GM18951 (cell line): ENCODE results near the gene MARCHF2.
"Not testable (repeated sequence)": the region's sequence is repeated elsewhere in the genome, so short reads cannot be mapped to it uniquely, and the experiment has no call there.

Experiments used
- POLR2A ChIP-seq: IDR thresholded peaks from 4 replicates; pipeline ENCODE4 v1.6.1; 2011; ENCODE audit warnings: mild to moderate bottlenecking; ENCODE audit not compliant: insufficient read length, insufficient read depth; ENCODE audit errors: extremely low read depth
- in situ Hi-C: fragments of 300-500 bp; cut with MboI; formaldehyde crosslinking; loops from one replicate; pipeline ENCODE4 v1.12.0; 2022; ENCODE audit warnings: low sequenced_read_pairs, mixed read lengths, inconsistent platforms; ENCODE audit not compliant: unreplicated experiment

MARCHF2 gene

DNA sequence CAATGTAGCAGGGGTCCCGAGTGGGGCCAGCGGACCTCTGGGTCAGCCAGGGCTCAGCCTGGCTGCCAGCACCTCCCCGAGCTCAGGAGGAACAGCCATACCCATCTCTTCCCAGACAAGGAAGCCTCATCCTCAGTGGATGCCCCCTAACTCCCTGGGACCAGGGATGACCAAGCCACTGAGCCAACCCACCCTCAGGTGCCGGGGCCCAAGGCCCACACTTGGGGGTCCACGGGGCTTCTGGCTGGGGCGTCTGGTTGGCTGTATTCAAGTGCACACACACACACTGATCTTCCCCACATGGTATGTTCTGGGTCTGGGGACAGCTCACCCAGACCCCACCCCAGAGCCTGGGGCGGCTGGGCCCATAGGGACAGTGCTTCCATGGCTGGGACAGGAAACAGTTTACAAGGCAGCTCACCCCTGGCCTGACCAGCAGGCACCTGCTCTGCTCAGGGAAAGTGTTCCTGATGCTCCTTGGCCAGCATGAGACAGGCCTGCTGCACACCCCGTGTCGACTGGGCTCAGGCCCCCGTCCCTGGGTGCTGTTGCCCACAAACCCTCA lies 15.3 kb upstream of the MARCHF2 start:
- no peak for TF ChIP-seq POLR2A
- in situ Hi-C loops: no loop called here

DNA sequence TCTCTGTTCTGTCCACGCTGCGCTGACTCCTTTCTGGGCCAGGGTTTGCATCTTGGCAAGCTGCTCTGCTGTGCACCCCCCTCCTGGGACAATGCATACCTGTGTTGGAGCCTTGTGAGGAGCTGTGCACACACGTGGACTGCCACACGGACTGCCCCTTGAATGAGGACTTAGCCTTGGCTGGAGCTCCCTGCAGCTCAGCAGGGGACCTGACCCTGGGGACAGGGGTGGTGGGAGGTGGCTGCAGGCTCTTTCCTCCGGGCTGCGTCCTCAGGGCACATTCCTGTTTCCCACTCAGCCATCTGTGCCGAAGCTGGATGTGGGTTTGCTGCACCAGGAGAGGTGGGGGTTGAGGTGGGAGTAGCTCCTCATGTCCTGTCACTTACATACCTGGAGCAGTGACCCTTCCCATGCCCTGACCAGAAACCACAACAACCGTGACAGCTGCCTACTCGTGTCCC lies 14.8 kb upstream of the MARCHF2 start:
- in situ Hi-C loops: no loop called here
- no peak for TF ChIP-seq POLR2A

DNA sequence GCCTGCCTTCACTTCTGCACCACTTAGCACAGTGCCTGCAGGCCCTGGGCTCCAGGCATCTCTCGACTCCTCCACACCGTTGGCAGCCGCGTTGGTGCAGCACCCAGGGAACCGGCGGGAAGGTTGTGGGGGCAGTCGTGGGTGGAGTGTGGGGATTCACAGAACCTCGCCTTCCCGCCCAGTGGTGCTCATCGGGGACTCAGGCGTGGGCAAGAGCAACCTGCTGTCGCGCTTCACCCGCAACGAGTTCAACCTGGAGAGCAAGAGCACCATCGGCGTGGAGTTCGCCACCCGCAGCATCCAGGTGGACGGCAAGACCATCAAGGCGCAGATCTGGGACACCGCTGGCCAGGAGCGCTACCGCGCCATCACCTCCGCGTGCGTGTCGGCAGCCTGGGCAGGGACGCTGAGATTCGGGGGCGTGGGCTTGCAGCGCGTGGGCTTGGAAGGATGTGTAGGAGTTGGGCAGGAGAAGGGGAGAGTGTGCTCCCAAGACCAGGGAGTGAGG lies 13.4 kb upstream of the MARCHF2 start:
- TF ChIP-seq POLR2A: no peak
- in situ Hi-C loops: no loop called here

DNA sequence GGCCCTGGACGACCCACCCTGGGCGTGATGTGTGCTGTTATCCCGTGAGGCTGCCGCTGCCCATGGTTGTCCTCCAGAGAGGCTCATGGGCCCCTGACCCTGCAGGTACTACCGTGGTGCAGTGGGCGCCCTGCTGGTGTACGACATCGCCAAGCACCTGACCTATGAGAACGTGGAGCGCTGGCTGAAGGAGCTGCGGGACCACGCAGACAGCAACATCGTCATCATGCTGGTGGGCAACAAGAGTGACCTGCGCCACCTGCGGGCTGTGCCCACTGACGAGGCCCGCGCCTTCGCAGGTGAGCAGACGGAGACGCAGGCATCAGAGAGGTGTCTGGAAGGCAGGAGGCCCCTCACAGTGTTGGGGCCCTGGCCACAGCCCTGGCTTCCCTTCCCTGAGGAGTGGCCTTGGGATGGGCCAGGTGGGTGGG lies 11.1 kb upstream of the MARCHF2 start:
- in situ Hi-C loops: no loop called here

DNA sequence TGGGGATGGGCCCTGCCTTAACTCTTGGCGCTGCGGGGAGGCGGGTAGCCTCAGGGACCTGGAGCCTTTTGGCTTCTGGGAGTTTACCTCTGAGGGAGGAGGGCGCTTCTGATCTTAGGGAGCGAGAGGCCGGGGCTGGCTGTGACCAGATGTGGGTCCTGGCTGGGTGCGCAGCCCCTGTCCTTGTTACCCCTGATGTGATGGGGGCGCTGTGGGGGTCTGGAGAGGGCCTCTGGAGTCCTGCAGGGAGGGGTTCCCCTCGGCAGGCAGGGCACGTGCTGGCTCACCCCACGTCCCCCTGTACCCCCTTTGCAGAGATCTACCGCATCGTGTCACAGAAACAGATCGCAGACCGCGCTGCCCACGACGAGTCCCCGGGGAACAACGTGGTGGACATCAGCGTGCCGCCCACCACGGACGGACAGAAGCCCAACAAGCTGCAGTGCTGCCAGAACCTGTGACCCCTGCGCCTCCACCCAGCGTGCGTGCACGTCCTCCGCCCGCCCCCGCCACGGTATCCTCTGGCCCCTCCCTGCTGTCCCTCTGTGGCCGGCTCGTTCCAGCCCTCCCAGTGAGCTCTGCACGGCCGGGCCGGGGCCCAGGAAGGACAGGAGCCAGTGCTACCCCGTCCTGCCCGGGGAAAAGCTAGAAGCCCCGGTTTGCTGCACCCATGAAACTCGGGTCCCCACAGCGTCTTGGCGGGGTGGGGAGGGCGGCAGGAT lies 9.8 kb upstream of the MARCHF2 start:
- in situ Hi-C loops: no loop called here
- TF ChIP-seq POLR2A: no peak

More for the DNA sequence above, 11.1 kb upstream of the MARCHF2 start:
- no peak for TF ChIP-seq POLR2A

DNA sequence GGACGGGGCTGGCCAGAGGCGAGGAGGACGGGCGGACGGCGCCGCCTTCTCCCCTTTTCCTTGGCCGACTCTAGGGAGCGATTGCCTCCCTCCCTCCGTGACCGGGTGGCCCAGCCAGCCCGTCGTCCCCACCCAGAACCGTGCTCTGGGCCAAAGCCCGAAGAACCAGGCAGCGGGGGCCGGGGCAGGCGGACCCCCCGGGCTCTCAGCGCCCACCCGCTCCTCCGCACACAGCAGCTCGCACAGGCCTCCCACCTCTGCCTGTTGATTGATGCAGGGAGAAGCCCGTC lies 9.3 kb upstream of the MARCHF2 start:
- in situ Hi-C loops: no loop called here
- TF ChIP-seq POLR2A: no peak

DNA sequence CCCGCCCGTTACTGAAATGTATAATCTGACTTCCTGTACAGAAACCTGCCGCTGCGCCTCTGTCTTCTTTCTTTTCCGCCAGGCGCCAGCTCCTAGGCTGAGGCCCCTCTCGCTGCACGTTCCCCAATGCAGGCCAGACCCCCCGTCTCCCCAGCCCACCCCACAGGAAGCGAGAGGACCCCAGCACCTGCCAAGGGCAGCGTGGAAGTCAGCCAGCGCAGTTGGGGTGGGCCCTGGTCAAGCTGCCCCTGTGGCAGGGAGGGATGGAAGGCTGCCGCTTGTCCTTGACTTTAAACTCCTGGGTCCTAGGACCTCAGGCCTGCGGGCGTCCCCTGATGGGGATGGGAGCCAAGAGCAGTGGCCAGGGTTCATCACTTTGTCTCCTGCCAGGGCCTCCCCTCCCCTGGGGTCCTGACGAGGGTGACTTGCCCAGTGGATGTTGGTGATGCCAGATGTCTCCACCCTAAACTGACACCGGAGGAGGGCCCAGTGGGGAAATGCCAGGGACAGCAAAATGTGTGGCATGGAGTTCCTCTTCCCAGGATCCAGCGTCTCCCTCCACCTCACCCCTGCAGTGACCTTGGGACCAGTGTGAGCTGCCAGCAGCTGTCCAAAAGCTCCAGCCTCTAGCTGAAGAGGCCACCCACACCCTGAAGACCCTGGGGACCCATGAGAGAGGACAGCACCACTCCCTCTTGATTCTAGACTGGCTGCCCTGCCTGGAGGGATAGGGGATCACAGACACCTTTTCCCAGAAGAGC lies 8.5 kb upstream of the MARCHF2 start:
- in situ Hi-C loops: no loop called here

DNA sequence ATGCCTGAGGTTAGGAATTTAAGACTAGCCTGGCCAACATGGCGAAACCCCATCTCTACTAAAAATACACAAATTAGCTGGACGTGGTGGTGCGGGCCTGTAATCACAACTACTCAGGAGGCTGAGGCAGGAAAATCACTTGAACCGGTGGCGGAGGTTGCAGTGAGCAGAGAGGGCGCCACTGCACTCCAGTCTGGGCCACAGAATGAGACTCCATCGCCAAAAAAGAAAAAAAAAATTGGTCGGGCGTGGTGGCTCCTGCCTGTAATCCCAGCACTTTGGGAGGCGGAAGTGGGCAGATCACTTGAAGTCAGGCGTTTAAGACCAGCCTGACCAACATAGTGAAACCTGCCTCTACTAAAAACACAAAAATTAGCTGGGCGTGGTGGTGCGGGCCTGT lies 2.4 kb upstream of the MARCHF2 start:
- in situ Hi-C loops: not testable (repeated sequence)

More for the DNA sequence above, 8.5 kb upstream of the MARCHF2 start:
- TF ChIP-seq POLR2A: no peak

DNA sequence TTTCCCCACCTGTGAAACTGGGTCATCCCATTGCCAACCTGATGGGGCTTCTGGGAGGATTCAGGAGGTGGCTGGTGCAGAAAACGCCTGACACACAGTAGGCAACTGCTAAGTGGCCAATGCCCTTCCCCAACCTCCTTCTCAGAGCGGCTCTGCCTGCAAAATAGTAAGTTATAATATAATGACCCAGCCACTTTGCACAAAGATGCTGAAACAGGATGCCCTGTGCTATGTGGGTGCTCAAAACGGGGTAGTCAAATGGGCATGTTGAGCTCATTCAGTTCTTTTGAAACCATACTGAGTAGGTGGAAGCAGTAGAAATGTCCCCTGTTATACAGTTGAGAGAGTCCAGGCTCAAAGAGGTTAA lies 507 bp downstream of the MARCHF2 start:
- in situ Hi-C loops: no loop called here
- TF ChIP-seq POLR2A: no peak

DNA sequence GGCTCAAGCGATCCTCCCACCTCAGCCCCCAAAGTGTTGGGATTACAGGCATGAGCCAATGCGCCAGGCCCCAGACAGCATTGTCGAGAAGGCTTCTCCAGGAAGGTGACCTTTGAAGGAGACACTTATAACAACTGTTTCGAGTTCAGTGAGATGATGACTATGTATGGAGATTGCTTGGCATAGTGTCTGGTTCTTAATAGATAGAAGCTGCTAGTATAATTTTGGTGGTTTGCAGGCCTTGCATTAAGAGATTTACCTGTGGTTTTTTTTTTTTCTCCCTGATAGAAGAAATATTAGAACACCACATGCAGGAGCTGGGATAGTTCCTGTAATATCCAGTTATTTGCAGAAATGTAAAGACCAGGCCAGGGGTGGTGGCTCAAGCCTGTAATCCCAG lies 3.7 kb downstream of the MARCHF2 start:
- no peak for TF ChIP-seq POLR2A
- in situ Hi-C loops: no loop called here

DNA sequence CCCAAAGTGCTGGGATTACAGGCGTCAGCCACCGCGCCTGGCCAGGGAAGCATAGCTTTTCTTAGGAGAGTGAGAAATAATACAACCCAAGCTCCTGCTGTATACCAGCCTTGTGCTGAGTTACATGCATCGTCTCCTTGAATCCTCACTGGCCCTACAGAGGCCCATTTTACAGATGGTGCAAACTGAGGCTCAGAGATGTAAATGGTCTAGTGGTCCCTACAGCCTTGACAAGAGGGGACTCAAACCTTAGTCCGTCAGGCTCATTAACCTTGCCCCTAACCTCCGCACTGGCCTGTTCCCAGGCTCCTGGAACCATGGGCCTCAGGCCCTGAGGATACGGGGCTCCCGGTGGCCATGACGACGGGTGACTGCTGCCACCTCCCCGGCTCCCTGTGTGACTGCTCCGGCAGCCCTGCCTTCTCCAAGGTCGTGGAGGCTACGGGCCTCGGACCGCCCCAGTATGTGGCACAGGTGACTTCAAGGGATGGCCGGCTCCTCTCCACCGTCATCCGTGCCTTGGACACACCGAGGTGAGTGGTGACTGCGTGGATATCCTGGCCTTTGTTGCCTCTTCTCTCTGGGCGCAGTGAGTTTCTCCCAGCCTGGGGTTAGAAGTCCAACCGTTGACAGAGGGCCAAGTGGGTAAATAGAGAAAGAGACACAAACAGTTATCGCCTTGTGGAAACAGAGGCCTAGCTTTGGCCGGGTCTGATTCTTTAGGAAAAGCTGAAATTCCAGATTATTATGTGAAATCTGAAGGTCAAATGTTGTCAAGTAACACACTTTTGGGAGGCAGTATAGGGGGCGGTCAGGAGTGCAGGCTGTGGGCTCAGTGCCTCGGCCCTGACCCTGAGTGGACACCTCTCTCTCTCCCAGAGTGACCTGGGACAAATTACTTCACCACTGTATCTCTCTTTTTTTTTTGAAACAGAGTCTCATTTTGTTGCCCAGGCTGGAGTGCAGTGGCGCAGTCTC lies 8.7 kb downstream of the MARCHF2 start:
- TF ChIP-seq POLR2A: no peak
- in situ Hi-C loops: no loop called here

DNA sequence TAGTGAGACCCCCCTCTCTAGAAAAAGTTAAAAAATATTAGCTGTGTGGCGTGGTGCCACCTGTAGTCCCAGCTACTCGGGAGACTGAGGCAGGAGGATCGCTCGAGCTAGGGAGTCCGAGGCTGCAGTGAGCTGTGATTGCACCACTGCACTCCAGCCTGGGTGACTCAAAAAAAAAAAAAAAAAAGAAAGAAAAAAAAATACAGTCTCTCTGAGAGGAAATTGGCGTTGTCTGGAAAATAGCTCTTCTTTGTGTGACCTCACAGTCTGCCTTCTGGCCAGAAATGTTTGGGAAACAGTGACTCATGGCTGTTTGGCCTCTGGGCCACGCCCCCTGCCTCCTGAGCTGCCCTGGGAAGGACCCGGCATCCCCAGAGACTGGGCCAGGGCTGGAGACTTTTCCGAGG lies 10.7 kb downstream of the MARCHF2 start:
- in situ Hi-C loops: no loop called here
- TF ChIP-seq POLR2A: no peak

DNA sequence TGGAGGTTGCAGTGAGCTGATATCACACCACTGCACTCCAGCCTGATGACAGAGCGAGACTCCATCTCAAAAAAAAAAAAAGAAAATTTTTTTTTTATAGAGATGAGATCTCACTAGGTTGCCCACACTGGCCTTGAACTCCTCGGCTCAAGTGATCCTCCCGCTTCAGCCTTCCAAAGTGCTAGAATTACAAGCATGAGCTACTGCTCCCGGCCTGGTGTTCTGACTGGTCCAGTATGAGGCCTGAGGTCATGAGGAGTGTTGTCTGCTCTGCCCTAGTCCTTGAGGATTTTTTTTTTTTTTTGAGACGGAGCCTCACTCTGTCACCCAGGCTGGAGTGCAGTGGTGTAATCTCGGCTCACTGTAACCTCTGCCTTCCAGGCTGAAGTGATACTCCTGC lies 12.2 kb downstream of the MARCHF2 start:
- in situ Hi-C loops: not testable (repeated sequence)
